Thoracic aorta (tissue), 2 donors: ENCODE measurements around the gene NIT1. TPM values are rescaled to one million over a fixed set of nuclear protein-coding genes. Genes with fewer than 3 reads are reported as not detected.

Experiments used
- ATAC-seq: fragments of 150-250 bp; one replicate; pipeline ENCODE4 v1.8.0; 2017; ENCODE audit warnings: low read depth; ENCODE audit not compliant: insufficient number of reproducible peaks, low FRiP score
- DNase-seq: peaks from one replicate; pipeline ENCODE4 v3.0.0-alpha.2; 2020; ENCODE audit warnings: low spot score
- H3K27ac ChIP-seq, 2 donors: fragments of 200-600 bp; sonication (generic); 1 replicate in 1 of 2; 2 replicates in 1 of 2; pipeline ENCODE4 v1.5.1; 2016; ENCODE audit warnings: mild to moderate bottlenecking in 2 of 2, moderate library complexity in 2 of 2
- H3K27me3 ChIP-seq: fragments of 200-600 bp; sonication (generic); replicated peaks from 2 replicates; pipeline ENCODE4 v1.6.0; 2016; ENCODE audit warnings: mild to moderate bottlenecking; ENCODE audit not compliant: insufficient read depth
- H3K36me3 ChIP-seq: fragments of 200-600 bp; sonication (generic); one replicate; pipeline ENCODE4 v1.5.1; 2016
- H3K4me1 ChIP-seq, 2 donors: fragments of 200-600 bp; sonication (generic); 1 replicate in 1 of 2; 2 replicates in 1 of 2; pipeline versions ENCODE4 v1.5.1 to v1.6.0; 2016; ENCODE audit warnings: low read depth in 2 of 2, mild to moderate bottlenecking in 1 of 2; ENCODE audit not compliant: control insufficient read depth in 1 of 2
- H3K4me3 ChIP-seq: fragments of 200-600 bp; sonication (generic); 2 replicates; pipeline ENCODE4 v1.5.1; 2016; ENCODE audit warnings: mild to moderate bottlenecking
- H3K9me3 ChIP-seq: fragments of 200-600 bp; sonication (generic); 2 replicates; pipeline ENCODE4 v1.5.1; 2016
- total RNA-seq, 2 donors: library from RNA; depleted of rRNA; stranded (reverse); fragments of >200 nt; gene quantifications; one replicate each; pipeline versions ENCODE4 v1.1.0 to v1.2.3, GENCODE V29; 2016
- TF ChIP-seq, protein P1 (sequence below): fragments of 200-600 bp; sonication (generic); IDR thresholded peaks from one replicate; pipeline ENCODE4 v1.5.1; 2019; ENCODE audit warnings: antibody characterized with exemption

NIT1 gene
- total RNA-seq, 2 donors from 2014 or later: 25.3 to 42.1 TPM

DNA sequence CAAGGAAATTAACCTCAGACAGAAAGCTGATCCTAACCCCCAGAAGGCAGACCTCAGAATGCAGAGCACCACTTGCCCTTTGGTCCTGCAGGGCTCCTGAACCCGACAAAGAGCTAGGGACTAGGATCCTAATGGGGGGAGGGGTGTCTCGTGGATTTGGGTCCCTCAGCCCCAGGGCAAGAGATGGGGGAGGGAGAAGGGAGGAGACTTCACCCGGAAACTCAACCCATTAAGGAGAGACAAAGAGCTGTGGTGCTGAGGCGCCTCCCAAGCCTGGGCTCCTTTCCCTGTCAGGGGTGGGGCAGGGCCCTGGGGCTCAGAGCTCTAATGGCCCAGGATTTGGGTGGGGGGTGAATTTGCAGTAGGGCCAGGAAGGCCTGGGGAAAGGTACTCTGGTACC, 31.4 kb upstream of the NIT1 start:
- Histone ChIP-seq H3K27ac (no peak overlapping the region), H3K36me3 (no peaks in the 10 kb centered on the region), H3K4me1 (no peaks in the 10 kb centered on the region), H3K4me3 (no peak overlapping the region), H3K9me3 (no peaks in the 10 kb centered on the region), H3K27me3 (no peaks in the 10 kb centered on the region)
- no peak for DNase-seq
- ATAC-seq: no peak
- TF ChIP-seq, protein P1, sequence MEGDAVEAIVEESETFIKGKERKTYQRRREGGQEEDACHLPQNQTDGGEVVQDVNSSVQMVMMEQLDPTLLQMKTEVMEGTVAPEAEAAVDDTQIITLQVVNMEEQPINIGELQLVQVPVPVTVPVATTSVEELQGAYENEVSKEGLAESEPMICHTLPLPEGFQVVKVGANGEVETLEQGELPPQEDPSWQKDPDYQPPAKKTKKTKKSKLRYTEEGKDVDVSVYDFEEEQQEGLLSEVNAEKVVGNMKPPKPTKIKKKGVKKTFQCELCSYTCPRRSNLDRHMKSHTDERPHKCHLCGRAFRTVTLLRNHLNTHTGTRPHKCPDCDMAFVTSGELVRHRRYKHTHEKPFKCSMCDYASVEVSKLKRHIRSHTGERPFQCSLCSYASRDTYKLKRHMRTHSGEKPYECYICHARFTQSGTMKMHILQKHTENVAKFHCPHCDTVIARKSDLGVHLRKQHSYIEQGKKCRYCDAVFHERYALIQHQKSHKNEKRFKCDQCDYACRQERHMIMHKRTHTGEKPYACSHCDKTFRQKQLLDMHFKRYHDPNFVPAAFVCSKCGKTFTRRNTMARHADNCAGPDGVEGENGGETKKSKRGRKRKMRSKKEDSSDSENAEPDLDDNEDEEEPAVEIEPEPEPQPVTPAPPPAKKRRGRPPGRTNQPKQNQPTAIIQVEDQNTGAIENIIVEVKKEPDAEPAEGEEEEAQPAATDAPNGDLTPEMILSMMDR: no peak

DNA sequence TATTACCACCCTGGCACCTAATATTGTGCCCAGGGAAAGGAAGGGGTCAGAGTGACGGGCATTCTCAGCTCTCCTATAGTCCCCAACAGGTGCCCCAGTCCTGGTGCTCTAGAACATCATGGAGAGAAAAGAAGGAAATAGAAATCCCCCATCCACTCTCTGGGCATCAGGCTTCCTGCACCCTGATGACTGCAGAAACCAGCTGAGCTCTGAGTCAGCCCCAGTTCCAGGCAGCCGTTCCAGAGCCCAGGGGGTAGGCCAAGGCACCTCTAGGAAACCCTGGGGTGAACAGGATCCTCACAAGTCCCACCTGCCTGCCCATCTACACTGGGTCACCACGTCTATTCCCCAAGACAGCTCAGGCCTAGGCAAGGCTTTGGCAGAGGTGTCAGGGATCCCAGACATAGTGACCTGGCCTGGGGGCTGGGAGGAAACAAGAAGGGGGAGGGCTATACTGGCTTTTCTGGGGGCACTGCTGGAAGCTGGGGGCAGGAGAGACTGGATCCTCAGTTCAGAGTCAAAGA, 29.3 kb upstream of the NIT1 start:
- no peak overlapping the region for H3K27ac ChIP-seq
- no peaks in the 10 kb centered on the region for H3K4me1 ChIP-seq
- no peaks in the 10 kb centered on the region for H3K36me3 ChIP-seq
- ATAC-seq (no peak), DNase-seq (no peak)
- no peaks in the 10 kb centered on the region for H3K27me3 ChIP-seq
- H3K9me3 ChIP-seq: no peaks in the 10 kb centered on the region
- no peak overlapping the region for H3K4me3 ChIP-seq
- TF ChIP-seq, protein P1: no peak

DNA sequence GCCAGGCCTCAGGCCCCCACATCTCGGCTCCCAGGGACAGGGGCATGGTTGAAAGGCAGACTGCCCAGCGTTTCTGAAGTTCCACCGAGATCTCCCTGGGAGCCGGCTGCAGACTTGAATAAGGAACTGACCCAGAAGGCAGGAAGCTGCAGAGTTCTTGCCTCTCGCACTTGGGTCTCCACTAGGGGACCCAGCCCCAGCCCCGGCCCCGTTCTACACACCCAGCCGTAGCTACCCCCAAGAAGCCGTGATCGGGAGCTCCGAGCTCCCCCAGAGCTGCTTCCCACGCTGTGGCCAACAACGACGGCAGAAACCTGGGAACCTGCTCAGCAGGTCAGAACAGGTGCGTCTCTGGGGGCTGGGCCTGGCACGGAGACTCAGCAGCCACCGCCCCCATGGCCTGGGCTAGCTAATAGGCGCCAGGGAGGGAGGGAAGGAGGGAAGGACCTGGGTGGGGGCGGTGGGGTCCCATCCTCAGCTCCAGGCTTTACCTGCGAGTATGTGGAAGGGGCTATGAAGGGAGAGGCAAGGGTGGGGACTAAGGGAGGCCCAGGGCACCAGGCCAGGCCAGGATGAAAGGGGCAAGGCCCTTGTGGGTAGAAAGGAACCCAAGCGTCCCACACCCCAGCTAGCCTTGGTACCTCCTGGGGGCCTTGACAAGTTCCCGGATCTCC, 28.5 kb upstream of the NIT1 start, which contains the start of gene NECTIN4:
Gene NECTIN4, minus strand, starts transcription at position 308 of the 674 bp plus-strand sequence. Its CDS starts 262 bp downstream, at position 46.
- DNase-seq (no peak), ATAC-seq (no peak)
- TF ChIP-seq, protein P1: no peak
- H3K27me3 ChIP-seq: no peaks in the 10 kb centered on the region
- H3K36me3 ChIP-seq: no peaks in the 10 kb centered on the region
- no peaks in the 10 kb centered on the region for H3K4me1 ChIP-seq
- H3K9me3 ChIP-seq: no peaks in the 10 kb centered on the region
- no peak within 1 kb of the TSS for H3K4me3 ChIP-seq
- no peak within 1 kb of the TSS for H3K27ac ChIP-seq

DNA sequence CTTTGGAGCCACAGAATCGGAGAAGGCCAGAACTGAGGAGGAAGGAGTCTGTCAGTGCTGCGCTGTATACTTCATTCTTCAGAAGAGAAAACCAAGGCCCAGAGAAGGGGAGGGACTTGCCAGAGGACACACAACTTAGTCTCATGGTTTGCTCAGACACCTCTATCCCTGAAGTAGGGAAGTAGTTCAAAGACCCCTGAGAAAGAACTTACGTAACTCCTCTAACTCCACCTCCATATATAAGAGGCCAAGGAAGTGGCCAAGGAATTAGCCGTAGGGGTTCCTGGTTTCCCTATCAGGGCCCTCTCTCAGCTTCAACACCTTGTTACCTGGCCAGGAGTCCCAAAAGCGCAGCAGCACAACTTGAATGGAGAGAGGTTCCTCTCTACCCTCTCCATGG, 28.0 kb upstream of the NIT1 start:
- ATAC-seq (no peak), DNase-seq (no peak)
- Histone ChIP-seq H3K4me1 (no peaks in the 10 kb centered on the region), H3K27ac (no peak overlapping the region), H3K27me3 (no peaks in the 10 kb centered on the region), H3K36me3 (no peaks in the 10 kb centered on the region), H3K9me3 (no peaks in the 10 kb centered on the region), H3K4me3 (no peak overlapping the region)
- TF ChIP-seq, protein P1: no peak

DNA sequence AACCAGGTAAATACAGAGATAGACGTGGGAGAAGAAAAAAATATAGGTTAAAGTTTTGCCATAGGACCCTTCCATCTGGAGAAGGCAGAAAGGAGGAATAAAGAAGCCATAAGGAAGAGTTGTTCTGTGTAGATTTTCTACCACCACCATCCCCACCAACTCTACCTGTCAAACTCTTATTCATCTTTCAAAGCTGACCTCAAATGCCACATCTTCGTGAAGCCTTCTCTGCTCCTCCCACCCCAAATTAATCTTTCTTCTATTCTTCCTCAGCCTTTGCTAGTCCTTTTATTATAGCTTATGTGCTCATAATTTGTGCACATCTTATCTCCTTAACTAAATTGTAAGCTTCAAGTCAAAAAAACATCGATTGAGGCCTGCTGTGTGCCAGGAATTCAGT, 27.3 kb upstream of the NIT1 start:
- H3K27me3 ChIP-seq: no peaks in the 10 kb centered on the region
- no peak for DNase-seq
- TF ChIP-seq, protein P1: no peak
- H3K4me1 ChIP-seq: no peaks in the 10 kb centered on the region
- no peak overlapping the region for H3K27ac ChIP-seq
- H3K36me3 ChIP-seq: no peaks in the 10 kb centered on the region
- H3K4me3 ChIP-seq: no peak overlapping the region
- ATAC-seq: no peak
- H3K9me3 ChIP-seq: no peaks in the 10 kb centered on the region
